ENCODE data around the gene PTPRF. TPM values are rescaled to one million over a fixed set of nuclear protein-coding genes. Genes with fewer than 3 reads are reported as not detected.

PTPRF gene
- total RNA-seq, 1 experiment from 2014 or later = not detected

GRCh38 chr1:43529206-43529731, 1.4 kb upstream of the PTPRF start:
- Histone ChIP-seq H3K27me3 (ENCODE audit: low read length) (no peaks in the 10 kb centered on the region), H3K36me3 (ENCODE audit: insufficient read depth, low read length) (no peaks in the 10 kb centered on the region), H3K27ac (ENCODE audit: low read length) (no peak overlapping the region), H3K9me2 (replicated peaks; ENCODE audit: insufficient read depth, low read length) (no peaks in the 10 kb centered on the region), H3K4me3 (ENCODE audit: low read length) (no peak overlapping the region), H3K4me1 (ENCODE audit: low read length) (no peaks in the 10 kb centered on the region), H3K79me2 (ENCODE audit: low read length) (no peaks in the 10 kb centered on the region), H3K4me2 (ENCODE audit: low read depth, low read length, poor library complexity, severe bottlenecking) (no peak overlapping the region), H3K9ac (ENCODE audit: low read length) (no peak overlapping the region), H4K20me1 (ENCODE audit: insufficient read depth, low read depth, low read length) (no peaks in the 10 kb centered on the region), H2AFZ (ENCODE audit: low read length) (no peak overlapping the region), H3K9me3 (ENCODE audit: low read length) (no peaks in the 10 kb centered on the region)
- DNase-seq = peak; percentile 92

GRCh38 chr1:43531107-43531905, 623 bp downstream of the PTPRF start:
- Histone ChIP-seq H3K4me1 (ENCODE audit: low read length) (no peaks in the 10 kb centered on the region), H4K20me1 (ENCODE audit: insufficient read depth, low read depth, low read length) (no peaks in the 10 kb centered on the region), H3K4me3 (ENCODE audit: low read length) (no peak overlapping the region), H3K9me3 (ENCODE audit: low read length) (no peaks in the 10 kb centered on the region), H3K79me2 (ENCODE audit: low read length) (no peaks in the 10 kb centered on the region), H3K27me3 (ENCODE audit: low read length) (no peaks in the 10 kb centered on the region), H3K36me3 (ENCODE audit: insufficient read depth, low read length) (no peaks in the 10 kb centered on the region), H3K9ac (ENCODE audit: low read length) (no peak overlapping the region), H3K4me2 (ENCODE audit: low read depth, low read length, poor library complexity, severe bottlenecking) (no peak overlapping the region), H3K9me2 (replicated peaks; ENCODE audit: insufficient read depth, low read length) (no peaks in the 10 kb centered on the region), H3K27ac (ENCODE audit: low read length) (no peak overlapping the region), H2AFZ (ENCODE audit: low read length) (no peak overlapping the region)
- no peak for DNase-seq

GRCh38 chr1:43531906-43532584, 1.4 kb downstream of the PTPRF start:
- Histone ChIP-seq H3K4me3 (ENCODE audit: low read length) (no peak overlapping the region), H3K79me2 (ENCODE audit: low read length) (no peaks in the 10 kb centered on the region), H4K20me1 (ENCODE audit: insufficient read depth, low read depth, low read length) (no peaks in the 10 kb centered on the region), H2AFZ (ENCODE audit: low read length) (no peak overlapping the region), H3K9me3 (ENCODE audit: low read length) (no peaks in the 10 kb centered on the region), H3K36me3 (ENCODE audit: insufficient read depth, low read length) (no peaks in the 10 kb centered on the region), H3K4me2 (ENCODE audit: low read depth, low read length, poor library complexity, severe bottlenecking) (no peak overlapping the region), H3K9ac (ENCODE audit: low read length) (no peak overlapping the region), H3K9me2 (replicated peaks; ENCODE audit: insufficient read depth, low read length) (no peaks in the 10 kb centered on the region), H3K4me1 (ENCODE audit: low read length) (no peaks in the 10 kb centered on the region), H3K27ac (ENCODE audit: low read length) (no peak overlapping the region), H3K27me3 (ENCODE audit: low read length) (no peaks in the 10 kb centered on the region)
- DNase-seq = no peak

- Histone ChIP-seq H3K27ac (ENCODE audit: low read length) (no peak overlapping the region), H3K4me2 (ENCODE audit: low read depth, low read length, poor library complexity, severe bottlenecking) (no peak overlapping the region), H2AFZ (ENCODE audit: low read length) (no peak overlapping the region), H3K4me3 (ENCODE audit: low read length) (no peak overlapping the region), H3K9me3 (ENCODE audit: low read length) (no peaks in the 10 kb centered on the region), H3K4me1 (ENCODE audit: low read length) (no peaks in the 10 kb centered on the region), H4K20me1 (ENCODE audit: insufficient read depth, low read depth, low read length) (no peaks in the 10 kb centered on the region), H3K36me3 (ENCODE audit: insufficient read depth, low read length) (no peaks in the 10 kb centered on the region), H3K9me2 (replicated peaks; ENCODE audit: insufficient read depth, low read length) (no peaks in the 10 kb centered on the region), H3K79me2 (ENCODE audit: low read length) (no peaks in the 10 kb centered on the region), H3K9ac (ENCODE audit: low read length) (no peak overlapping the region), H3K27me3 (ENCODE audit: low read length) (no peaks in the 10 kb centered on the region)
- no peak for DNase-seq
Observed at GRCh38 chr1:43532716-43533115, 2.0 kb downstream of the PTPRF start.

GRCh38 chr1:43533584-43533983, 2.9 kb downstream of the PTPRF start:
- H3K36me3 ChIP-seq (ENCODE audit: insufficient read depth, low read length) = no peaks in the 10 kb centered on the region
- no peak overlapping the region for H3K27ac ChIP-seq (ENCODE audit: low read length)
- no peaks in the 10 kb centered on the region for H3K4me1 ChIP-seq (ENCODE audit: low read length)
- no peaks in the 10 kb centered on the region for H3K79me2 ChIP-seq (ENCODE audit: low read length)
- no peaks in the 10 kb centered on the region for H4K20me1 ChIP-seq (ENCODE audit: insufficient read depth, low read depth, low read length)
- H2AFZ ChIP-seq (ENCODE audit: low read length) = no peak overlapping the region
- no peaks in the 10 kb centered on the region for H3K9me3 ChIP-seq (ENCODE audit: low read length)
- H3K4me3 ChIP-seq (ENCODE audit: low read length) = no peak overlapping the region
- no peak overlapping the region for H3K4me2 ChIP-seq (ENCODE audit: low read depth, low read length, poor library complexity, severe bottlenecking)
- H3K27me3 ChIP-seq (ENCODE audit: low read length) = no peaks in the 10 kb centered on the region
- DNase-seq = no peak
- no peak overlapping the region for H3K9ac ChIP-seq (ENCODE audit: low read length)
- H3K9me2 ChIP-seq (replicated peaks; ENCODE audit: insufficient read depth, low read length) = no peaks in the 10 kb centered on the region

GRCh38 chr1:43534256-43534655, 3.6 kb downstream of the PTPRF start:
- Histone ChIP-seq H3K4me1 (ENCODE audit: low read length) (no peaks in the 10 kb centered on the region), H3K79me2 (ENCODE audit: low read length) (no peaks in the 10 kb centered on the region)

GRCh38 chr1:43536196-43536863, 5.6 kb downstream of the PTPRF start:
- Histone ChIP-seq H2AFZ (ENCODE audit: low read length) (no peak overlapping the region), H3K9me2 (replicated peaks; ENCODE audit: insufficient read depth, low read length) (no peaks in the 10 kb centered on the region), H3K9ac (ENCODE audit: low read length) (no peak overlapping the region), H3K4me1 (ENCODE audit: low read length) (no peaks in the 10 kb centered on the region), H3K27me3 (ENCODE audit: low read length) (no peaks in the 10 kb centered on the region), H3K4me2 (ENCODE audit: low read depth, low read length, poor library complexity, severe bottlenecking) (no peak overlapping the region), H3K79me2 (ENCODE audit: low read length) (no peaks in the 10 kb centered on the region), H3K9me3 (ENCODE audit: low read length) (no peaks in the 10 kb centered on the region), H3K27ac (ENCODE audit: low read length) (no peak overlapping the region), H4K20me1 (ENCODE audit: insufficient read depth, low read depth, low read length) (no peaks in the 10 kb centered on the region), H3K4me3 (ENCODE audit: low read length) (no peak overlapping the region), H3K36me3 (ENCODE audit: insufficient read depth, low read length) (no peaks in the 10 kb centered on the region)
- DNase-seq = no peak

More at GRCh38 chr1:43534256-43534655, 3.6 kb downstream of the PTPRF start:
- no peaks in the 10 kb centered on the region for H3K9me2 ChIP-seq (replicated peaks; ENCODE audit: insufficient read depth, low read length)
- H3K36me3 ChIP-seq (ENCODE audit: insufficient read depth, low read length) = no peaks in the 10 kb centered on the region
- H3K4me3 ChIP-seq (ENCODE audit: low read length) = no peak overlapping the region
- H3K27ac ChIP-seq (ENCODE audit: low read length) = no peak overlapping the region
- H2AFZ ChIP-seq (ENCODE audit: low read length) = no peak overlapping the region
- no peaks in the 10 kb centered on the region for H3K9me3 ChIP-seq (ENCODE audit: low read length)
- DNase-seq = no peak
- no peak overlapping the region for H3K4me2 ChIP-seq (ENCODE audit: low read depth, low read length, poor library complexity, severe bottlenecking)
- no peaks in the 10 kb centered on the region for H3K27me3 ChIP-seq (ENCODE audit: low read length)
- no peaks in the 10 kb centered on the region for H4K20me1 ChIP-seq (ENCODE audit: insufficient read depth, low read depth, low read length)
- H3K9ac ChIP-seq (ENCODE audit: low read length) = no peak overlapping the region

GRCh38 chr1:43536864-43537358, 6.2 kb downstream of the PTPRF start:
- no peak overlapping the region for H3K4me2 ChIP-seq (ENCODE audit: low read depth, low read length, poor library complexity, severe bottlenecking)
- H3K9me2 ChIP-seq (replicated peaks; ENCODE audit: insufficient read depth, low read length) = no peaks in the 10 kb centered on the region
- no peaks in the 10 kb centered on the region for H3K9me3 ChIP-seq (ENCODE audit: low read length)
- H3K79me2 ChIP-seq (ENCODE audit: low read length) = no peaks in the 10 kb centered on the region
- H3K4me1 ChIP-seq (ENCODE audit: low read length) = no peaks in the 10 kb centered on the region
- no peak overlapping the region for H3K27ac ChIP-seq (ENCODE audit: low read length)
- DNase-seq = no peak
- no peak overlapping the region for H2AFZ ChIP-seq (ENCODE audit: low read length)
- H3K9ac ChIP-seq (ENCODE audit: low read length) = no peak overlapping the region
- no peaks in the 10 kb centered on the region for H4K20me1 ChIP-seq (ENCODE audit: insufficient read depth, low read depth, low read length)
- no peaks in the 10 kb centered on the region for H3K36me3 ChIP-seq (ENCODE audit: insufficient read depth, low read length)
- no peaks in the 10 kb centered on the region for H3K27me3 ChIP-seq (ENCODE audit: low read length)
- no peak overlapping the region for H3K4me3 ChIP-seq (ENCODE audit: low read length)

Data from Karpas-422 (cell line).